HG03097 (cell line): Measurements from ENCODE around the gene CCM2.
"Not testable (repeated sequence)": the region's sequence is repeated elsewhere in the genome, so short reads cannot be mapped to it uniquely, and the experiment has no call there.

Experiments used
- ATAC-seq: cut with Tn5 transposase; IDR thresholded peaks from one replicate; pipeline ENCODE4 v1.9.1; 2021; ENCODE audit not compliant: unreplicated experiment, low FRiP score

CCM2 gene

GRCh38 chr7:44995555-44996493 lies 4.2 kb upstream of the CCM2 start:
- ATAC-seq = no peak

- no peak for ATAC-seq
Measured at GRCh38 chr7:44998153-44998871, 1.7 kb upstream of the CCM2 start.

GRCh38 chr7:44999245-45000092 lies 532 bp upstream of the CCM2 start:
- ATAC-seq = peak; percentile 69

GRCh38 chr7:45001138-45001694 lies 1.2 kb downstream of the CCM2 start:
- no peak for ATAC-seq

- ATAC-seq = no peak
Measured at GRCh38 chr7:45001826-45002225, 1.8 kb downstream of the CCM2 start.

GRCh38 chr7:45003789-45004188 lies 3.8 kb downstream of the CCM2 start:
- ATAC-seq = no peak

- no peak for ATAC-seq
Measured at GRCh38 chr7:45007106-45007505, 7.1 kb downstream of the CCM2 start.

- ATAC-seq = peak; percentile 46
Measured at GRCh38 chr7:45007571-45008328, 7.7 kb downstream of the CCM2 start.

GRCh38 chr7:45013465-45013967 lies 13.5 kb downstream of the CCM2 start:
- ATAC-seq = no peak

GRCh38 chr7:45015313-45015712 lies 15.3 kb downstream of the CCM2 start:
- ATAC-seq = no peak

- ATAC-seq = no peak
Measured at GRCh38 chr7:45017253-45017652, 17.3 kb downstream of the CCM2 start.

- no peak for ATAC-seq
Measured at GRCh38 chr7:45020915-45021314, 20.9 kb downstream of the CCM2 start.

- ATAC-seq = peak; percentile 70
Measured at GRCh38 chr7:45021604-45022296, 21.7 kb downstream of the CCM2 start.

- no peak for ATAC-seq
Measured at GRCh38 chr7:45024126-45024744, 24.2 kb downstream of the CCM2 start.

GRCh38 chr7:45025473-45025872 lies 25.5 kb downstream of the CCM2 start:
- not testable (repeated sequence) for ATAC-seq

GRCh38 chr7:45026013-45026412 lies 26.0 kb downstream of the CCM2 start:
- ATAC-seq = no peak

- ATAC-seq = peak; percentile 40
Measured at GRCh38 chr7:45026984-45027773, 27.2 kb downstream of the CCM2 start.

- ATAC-seq = peak; percentile 32
Measured at GRCh38 chr7:45027774-45028114, 27.7 kb downstream of the CCM2 start.
